Mucosa of gallbladder (tissue), 1 donor: ENCODE data around the gene STX8. TPM values are rescaled to one million over a fixed set of nuclear protein-coding genes. Genes with fewer than 3 reads are reported as not detected.
"Not testable (repeated sequence)": the region's sequence is repeated elsewhere in the genome, so short reads cannot be mapped to it uniquely, and the experiment has no call there.

Experiments
- DNase-seq: peaks from one replicate; pipeline ENCODE4 v3.0.0-alpha.2; 2020; ENCODE audit warnings: low spot score
- total RNA-seq: library from RNA; stranded (reverse); gene quantifications from one replicate; pipeline ENCODE4 v1.2.1, GENCODE V29; 2021
- donor health status: DM: no; HTN: no; CAD: no.

The STX8 gene
- total RNA-seq, 1 donor from 2014 or later = 63.2 TPM

DNA sequence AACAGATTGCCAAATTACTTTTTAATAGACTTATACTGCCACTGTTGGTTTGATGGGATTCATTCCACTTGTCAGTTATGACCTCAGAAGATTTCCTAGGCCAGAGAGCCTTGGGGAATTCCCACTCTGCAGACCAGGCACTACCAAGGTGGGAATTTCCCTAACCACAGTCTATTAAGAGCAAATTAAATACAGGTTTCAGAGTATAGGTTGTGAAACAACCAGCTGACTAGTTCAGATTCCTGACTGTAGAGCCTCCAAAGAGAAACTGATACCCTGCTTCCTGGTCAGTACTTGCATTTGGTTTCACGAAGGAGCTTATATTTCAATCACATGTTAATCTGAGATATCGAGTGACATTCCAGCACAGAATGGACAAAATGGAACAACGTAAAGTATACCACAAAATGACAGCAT lies 186.5 kb downstream of the STX8 start:
- no peak for DNase-seq

DNA sequence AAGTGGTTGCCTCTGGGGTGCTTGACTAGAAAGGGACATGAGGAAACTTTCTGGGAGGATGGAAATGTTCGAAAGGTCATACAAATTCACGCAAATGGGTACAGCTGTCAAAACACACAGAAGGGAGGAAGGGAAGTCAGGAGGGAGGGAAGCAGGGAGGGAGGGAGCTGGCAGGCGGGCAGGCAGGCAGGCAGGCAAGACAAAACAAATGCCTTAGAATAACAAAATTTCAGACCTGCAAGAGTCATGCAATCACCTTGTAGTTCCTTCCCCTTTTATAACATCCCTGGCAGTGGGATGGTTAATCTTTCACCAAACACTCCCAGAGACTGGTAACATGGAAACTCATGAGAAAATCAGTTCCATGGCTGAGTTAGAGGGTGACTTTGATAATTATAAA lies 189.2 kb downstream of the STX8 start:
- DNase-seq = no peak

DNA sequence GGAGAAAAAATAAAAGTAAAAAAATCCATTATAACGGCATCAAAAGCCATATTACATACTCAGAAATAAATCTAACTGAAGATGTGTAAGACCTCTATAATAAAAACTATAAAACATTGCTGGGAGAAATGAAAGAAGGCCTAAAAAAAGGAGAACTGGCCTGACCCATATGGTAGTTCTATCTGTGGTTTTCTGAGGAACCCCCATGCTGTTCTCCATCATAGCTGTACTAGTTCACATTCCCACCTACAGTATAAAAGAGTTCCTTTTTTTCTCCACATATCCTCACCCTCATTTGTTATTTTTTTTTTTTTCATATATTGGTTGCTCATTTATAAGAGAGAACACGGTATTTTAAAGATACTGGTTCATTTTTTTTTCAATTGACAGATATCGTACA lies 191.8 kb downstream of the STX8 start:
- no peak for DNase-seq

DNA sequence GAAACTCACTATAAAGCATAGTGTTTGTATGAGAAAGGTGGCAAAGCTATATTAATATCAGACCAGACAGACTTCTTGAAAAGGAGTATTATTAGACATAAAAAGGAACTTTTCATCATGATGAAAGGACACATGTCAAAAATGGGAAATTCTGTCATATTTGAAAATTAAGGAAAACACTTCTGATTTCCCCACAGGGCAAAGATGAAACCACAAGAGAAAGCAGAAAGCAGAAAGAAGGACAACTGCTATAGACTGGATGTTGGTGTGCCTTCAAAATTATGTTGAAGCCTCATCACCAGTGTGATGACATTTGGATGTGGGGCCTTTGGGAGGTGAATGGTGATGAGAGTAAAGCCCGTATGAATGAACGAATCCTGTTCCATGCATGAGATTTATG lies 193.0 kb downstream of the STX8 start:
- no peak for DNase-seq

DNA sequence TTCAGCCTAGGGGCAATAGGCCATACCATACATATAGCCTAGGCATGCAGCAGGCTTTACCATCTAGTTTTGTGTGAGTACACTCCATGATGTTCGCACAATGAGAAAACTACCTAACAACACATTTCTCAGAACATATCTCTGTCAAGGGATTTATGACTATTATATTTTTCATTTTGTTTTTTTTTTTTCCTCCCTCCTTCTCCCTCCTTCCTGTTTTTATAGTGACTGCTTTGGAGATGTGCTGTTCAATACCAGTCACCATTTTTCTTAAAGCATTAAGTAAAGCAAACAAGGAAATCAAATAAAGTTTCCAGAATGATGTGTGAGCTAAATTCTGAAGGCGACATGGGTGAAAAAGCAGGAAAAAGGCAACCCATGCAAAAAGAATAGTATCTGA lies 194.6 kb downstream of the STX8 start:
- no peak for DNase-seq

DNA sequence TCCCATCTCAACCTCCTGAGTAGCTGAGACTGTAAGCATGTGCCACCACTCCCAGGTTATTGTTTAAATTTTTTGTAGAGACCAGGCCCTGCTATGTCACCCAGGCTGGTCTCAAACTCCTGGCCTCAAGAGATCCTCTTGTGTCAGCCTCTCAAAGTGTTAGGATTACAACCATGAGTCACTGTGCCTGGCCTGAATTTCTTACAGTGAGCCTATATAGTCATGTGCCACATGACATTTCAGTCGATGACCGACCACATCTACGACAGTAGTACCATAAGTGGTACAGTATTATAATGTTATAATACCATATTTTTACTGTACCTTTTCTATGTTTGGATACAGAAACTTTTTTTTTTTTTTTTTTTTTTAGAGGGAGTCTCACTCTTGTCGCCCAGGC lies 195.3 kb downstream of the STX8 start:
- DNase-seq = no peak

DNA sequence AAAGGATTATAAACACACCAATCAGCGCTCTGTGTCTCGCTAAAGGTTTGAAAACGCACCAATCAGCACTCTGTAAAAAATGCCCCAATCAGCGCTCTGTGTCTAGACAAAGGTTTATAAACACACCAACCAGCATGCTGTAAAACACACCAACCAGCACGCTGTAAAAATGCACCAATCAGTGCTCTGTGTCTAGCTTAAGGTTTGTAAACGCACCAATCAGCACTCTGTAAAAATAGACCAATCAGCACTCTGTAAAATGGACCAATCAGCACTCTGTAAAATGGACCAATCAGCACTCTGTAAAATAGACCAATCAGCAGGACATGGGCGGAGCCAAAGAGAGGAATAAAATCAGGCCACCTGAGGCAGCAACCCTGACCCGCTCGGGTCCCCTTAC lies 199.4 kb downstream of the STX8 start:
- not testable (repeated sequence) for DNase-seq

DNA sequence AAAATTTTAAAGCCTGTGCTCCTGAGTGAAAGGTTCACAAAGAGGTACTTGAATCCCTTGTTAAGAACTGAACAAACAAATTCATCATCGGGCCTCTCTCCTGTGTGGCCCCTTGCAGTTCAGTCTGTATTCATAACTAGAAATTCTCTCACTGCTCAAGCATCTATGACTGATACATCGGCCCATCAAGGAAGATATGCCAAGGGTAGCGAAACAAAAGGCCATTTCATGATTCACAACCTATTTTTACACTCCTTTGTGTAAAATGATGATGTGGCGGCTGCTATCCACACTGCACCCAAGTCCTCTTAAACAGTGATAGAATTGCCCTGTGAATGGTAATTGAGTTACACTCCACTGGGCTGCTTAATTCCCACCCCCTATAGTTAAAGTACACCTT lies 204.6 kb downstream of the STX8 start:
- no peak for DNase-seq

DNA sequence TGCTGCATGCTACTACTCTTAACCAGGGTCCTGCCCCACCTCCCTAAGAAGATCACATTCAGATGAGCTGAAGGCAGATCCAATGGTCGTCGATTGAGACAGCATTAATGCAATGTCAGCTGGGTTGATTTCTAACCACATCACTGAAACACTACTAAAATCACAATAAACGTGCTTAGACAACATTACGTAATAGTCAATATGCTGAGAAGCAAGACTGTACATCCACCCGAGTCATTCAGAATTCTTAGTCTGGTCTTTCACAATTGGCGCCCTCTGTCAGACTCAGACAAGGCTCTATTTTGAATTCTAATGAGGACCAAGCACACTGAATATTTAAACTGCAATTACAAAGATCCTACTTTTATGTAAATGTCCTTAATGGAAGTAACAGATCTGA lies 205.2 kb downstream of the STX8 start:
- DNase-seq = no peak

DNA sequence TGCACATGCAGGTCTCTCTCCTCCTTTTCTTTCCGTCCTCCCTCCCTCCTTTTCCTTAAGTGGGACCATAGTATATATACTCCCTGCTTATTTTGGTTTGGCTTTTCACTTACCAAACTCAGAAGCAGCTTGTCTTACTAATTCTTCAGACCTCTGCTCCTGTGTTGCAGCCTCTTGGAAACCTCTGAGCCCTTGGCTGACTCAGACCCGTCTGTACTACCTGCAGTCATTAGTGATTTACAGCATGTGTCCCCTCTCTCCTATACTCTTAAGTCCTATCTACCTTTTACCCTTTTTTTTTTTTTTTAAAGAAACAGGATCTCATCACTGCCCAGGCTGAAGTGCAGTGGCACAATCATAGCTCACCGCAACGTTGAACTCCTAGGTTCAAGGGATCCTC lies 207.0 kb downstream of the STX8 start:
- no peak for DNase-seq

DNA sequence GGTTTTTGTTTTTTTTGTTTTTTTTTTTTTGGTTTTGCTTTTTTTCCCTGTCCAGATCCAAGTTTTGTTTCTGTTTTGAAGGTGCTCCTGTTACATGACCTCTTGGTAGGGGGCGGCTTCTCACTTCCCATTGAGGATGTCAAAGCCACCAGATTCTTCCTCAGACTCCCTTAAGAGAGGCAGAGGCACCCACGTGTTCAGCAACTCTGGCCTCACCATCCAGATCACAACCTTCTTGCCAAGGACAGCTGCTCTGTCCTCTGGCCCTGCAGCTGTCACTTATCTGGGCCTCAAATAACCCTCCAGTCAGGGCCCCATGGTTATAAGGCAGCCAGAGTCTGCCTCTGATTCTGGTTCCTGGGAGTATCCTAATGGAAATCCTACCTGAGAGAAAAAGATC lies 208.5 kb downstream of the STX8 start:
- no peak for DNase-seq

DNA sequence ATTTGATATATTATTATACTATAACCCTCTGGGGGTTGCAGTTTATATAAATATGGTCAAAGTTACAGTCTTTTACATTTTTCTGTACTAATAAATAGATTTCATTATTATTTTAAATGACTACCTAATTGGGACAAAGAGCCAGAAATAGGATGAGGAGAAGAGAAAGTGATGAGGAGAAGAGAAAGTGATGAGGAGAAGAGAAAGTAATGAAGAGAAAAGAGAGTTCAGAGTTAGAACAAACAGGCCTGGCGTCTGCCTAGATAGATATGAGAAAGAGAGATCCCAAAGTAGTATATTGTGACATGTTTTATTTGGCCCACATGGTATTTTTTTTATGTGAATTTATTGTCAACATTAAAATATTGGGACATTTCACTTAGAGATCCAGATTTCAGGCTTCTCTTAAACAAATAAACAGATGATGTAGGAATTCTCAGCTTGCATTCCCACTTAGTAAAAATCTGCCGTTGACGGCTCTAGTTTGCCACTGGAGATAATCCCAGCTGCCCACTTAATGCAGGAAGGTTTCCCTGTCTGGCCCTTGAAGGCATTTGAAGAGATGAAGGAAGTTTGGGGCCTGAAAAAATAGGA lies 210.7 kb downstream of the STX8 start:
- DNase-seq = no peak

DNA sequence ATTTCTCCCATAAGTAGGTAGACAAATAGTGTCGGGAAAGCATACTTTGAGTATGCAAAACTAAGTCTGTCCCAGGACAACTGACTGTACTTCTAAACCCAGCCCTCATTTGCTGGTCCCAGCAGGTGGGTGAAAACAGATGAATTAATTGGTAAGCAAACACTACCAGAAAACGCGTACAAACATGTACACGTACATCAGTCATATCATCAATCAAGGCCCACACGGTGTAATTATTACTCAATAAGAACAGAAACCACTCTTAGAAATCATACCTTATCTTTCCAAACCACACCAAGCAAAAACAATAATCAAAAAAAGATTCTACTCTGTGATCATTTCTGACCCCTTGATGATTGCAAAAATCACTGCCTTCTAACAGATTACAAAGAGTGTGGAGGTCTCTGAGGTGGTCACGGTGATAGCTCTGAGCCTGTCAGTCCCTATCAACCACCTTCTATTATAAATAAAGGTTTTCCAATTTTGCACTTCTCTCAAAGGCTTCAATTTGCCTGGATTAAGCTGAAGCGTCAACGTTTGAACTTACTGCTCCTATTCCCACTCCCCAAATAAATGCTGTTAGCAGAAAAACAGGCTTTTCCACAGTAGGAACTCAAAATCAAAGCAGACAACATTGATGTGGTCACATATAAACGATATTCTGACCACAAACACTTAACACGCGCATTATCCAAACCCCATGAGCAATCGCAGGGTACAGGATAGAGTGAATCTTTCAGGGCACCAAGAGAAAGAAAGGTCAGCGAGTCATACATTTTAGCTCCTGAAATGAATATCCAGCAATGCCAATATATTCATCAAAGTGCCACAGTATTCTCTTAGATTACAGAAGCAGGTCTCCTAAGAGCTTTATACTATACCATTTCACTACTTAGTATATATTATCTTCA lies 211.9 kb downstream of the STX8 start:
- no peak for DNase-seq

DNA sequence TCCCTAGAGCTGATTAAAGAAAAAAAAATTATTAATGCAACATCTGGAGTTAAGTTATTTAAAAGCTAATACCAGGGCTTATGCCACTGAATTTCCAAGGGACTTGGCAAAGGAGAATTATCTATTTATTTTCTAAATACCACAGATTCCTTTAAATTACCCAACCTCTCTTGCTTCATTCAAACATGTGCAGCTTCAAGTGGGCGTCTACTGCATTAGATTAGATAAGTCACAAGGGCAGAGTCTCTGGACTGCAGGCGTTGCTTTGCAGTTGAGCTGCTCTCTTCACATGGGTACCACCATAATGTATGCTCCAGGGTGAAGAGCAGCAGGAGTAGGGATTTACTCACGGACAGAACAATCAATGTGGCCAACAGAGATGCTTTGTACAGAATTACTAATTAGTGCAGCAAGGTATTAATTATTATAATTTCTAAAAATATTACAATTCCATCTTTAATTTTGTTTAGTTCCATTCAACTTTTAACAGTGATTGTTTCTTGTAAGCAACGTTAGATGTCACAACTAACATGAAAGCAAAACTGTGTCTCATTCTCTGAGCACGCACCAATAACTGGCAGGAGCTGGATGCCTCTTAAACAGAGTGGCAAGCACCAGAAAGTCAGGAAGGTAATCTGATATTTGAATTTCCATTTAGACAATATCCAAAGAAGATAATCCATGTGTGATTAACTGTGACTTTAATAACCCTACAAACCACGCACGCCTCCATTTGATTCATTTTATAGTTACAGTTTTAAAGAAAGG lies 214.2 kb downstream of the STX8 start:
- no peak for DNase-seq

DNA sequence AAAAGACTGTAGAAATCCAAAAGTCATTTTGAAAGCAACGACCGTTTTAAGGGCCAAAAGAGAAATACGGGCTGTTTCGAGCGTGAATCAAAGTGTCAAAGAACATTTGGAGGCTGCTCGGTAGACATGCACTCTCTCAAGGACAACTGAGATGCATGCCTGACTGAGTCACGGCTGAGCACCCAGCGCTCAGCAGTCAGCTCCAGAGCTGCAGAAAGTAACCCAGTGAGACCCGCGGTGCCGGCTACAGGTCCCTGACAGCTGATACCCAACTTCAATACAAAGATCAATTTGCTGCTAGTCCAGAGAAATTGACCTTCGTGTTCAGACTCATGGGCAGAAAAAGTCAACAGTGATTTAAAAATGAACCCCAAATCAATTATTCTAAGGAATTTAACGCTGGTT lies 214.9 kb downstream of the STX8 start:
- DNase-seq = peak; percentile 11

DNA sequence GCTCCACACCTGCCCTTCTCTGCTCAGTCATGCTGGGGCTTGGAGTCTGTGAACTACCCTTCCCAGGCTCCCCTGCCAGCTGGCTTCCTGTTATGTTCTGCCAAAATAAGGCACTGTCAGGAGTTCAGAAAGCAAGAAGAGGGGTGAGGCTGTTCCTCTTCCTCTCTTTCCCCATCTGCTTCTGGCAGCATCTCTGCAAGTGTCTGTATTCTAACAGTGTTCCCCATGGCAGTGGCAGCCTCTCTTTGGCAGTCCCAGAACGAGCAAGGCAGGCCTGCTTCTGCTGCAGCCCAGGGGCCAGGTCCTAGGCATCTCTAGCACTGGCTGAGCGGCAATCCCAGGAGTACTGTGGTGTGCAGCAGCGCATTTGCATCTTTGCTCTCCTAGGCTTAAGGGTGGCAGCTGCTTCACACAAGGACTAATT lies 219.1 kb downstream of the STX8 start:
- DNase-seq = no peak

DNA sequence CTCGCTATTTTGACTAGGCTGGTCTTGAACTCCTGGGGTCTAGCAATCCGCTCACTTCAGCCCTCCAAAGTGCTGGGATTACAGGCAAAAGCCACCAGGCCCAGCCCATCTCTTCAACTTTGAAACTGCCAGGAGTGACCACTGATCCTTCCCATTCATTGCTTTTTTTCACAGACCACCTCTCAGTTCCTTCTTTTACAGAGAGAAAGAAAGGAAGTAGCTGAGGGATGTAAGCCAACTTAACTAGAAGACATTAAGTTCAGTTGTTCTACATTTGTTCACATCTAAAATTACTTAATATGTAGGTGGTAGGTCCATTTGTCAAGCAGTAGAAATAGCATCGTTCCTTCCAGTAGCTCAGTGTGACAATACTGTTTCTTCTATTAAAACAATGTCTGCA lies 219.8 kb downstream of the STX8 start:
- no peak for DNase-seq

DNA sequence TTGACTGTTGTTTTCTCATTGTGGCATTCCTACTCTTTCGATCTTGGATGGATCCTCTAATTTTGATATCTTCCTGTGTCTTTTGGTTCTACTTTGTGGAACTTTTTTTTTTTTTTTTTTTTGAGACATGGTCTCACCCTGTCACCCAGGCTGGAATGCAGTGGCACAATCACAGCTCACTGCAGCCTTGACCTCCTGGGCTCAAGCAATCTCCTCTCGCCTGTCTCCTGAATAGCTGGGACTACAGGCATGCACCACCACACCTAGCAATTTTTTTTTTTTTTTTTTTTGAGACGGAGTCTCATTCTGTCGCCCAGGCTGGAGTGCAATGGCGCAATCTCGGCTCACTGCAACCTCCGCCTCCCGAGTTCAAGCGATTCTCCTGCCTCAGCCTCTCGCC lies 220.4 kb downstream of the STX8 start:
- not testable (repeated sequence) for DNase-seq

DNA sequence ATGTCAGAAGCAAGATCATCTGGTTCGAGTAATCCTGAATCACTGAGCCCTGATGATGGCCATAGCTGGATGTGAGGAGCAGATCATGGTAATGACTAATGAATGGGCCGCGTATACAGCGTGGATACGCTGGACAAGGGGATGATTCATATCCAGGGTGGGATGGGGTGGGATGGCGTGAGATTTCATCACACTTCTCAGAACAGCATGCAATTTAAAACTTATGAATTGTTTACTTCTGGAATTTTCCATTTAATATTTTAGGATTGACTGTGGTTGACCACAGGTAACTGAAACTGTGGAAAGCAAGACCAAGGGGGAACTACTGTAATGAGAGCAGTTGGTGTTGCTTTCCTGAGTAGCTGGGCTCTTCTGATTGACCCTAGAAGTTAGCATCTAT lies 225.5 kb downstream of the STX8 start:
- DNase-seq = no peak

DNA sequence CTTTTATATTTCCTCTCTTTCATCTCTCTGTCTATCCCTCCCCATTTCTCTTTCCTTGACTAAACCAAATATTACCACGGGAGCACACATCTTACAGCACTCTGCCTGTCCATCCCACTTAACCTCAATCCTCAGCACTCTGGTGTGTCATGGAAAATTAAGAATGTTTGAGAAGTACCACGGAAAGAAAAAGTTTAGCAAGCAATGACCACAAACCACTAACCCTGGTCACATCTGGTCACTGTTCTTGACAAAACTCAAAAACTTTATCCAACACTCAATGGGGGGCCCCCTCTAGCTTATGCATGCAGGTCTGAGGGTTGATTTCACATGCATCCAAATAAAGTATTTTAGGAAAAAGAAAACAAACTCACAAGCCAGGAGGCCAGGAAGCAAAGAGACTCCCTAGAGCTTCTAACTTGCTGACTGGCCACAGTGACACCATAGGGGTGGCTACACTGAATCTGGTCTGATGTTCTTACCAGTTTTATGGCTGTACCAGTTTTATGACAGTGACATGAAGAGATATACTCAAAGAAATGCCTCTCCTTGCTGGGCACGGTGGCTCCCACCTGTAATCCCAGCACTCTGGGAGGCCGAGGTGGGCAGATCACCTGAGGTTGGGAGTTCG lies 229.2 kb downstream of the STX8 start:
- no peak for DNase-seq

DNA sequence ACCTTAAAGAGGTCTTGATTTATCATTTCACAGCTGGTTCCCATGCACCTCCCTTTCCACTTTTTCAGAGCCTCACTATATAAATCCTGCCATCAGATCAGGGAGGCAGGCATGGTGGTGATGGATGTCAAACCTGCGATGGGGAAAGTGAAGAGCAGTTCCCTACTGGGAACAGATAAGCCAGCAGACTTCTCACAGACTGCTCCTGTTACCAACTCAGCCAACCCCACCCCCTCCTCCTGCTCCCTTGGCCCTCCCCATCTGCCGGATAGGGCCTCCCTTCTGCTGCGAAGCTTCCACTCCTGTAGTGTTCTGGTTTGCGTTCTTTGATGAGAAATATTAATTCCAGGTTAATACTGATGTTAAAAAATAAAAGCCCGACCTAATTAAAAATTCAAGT lies 232.1 kb downstream of the STX8 start:
- no peak for DNase-seq

DNA sequence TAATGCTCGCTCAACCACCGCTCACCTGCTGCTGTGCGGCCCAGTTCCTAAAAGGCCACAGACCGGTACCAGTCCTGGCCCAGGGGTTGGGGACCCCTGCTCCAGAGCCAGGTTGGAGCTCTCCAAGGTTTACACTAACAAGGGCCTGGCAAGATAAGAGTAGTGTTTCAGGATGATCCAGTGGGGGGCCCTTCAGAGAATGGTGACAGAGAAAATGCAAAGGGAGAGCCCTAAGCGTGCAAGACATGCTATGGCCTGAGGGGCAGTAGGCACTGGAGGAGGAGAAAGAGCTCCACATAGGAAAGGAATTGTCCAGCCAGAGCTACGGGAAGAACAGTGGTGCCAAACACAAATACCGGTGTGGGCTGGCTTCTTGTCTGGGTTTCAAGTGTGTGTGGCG lies 233.4 kb downstream of the STX8 start:
- no peak for DNase-seq
